ENCODE data around the gene HMCN2.

- TF ChIP-seq CTCF (IDR thresholded peaks at IDR 0.05) (no peak), POLR2A (IDR thresholded peaks at IDR 0.05) (no peak)
Observed at GRCh38 chr9:130410443-130410842, 144.9 kb downstream of the HMCN2 start.

Data from uterus (tissue), 2 donors.